Stimulated activated CD8-positive, alpha-beta memory T cell treated with anti-CD3 and anti-CD28 coated beads, Interleukin-4, amount 100 ng/mL, for 4 hours (primary cell): Measurements from ENCODE around the gene DNAH11.
"Not testable (repeated sequence)": the region's sequence is repeated elsewhere in the genome, so short reads cannot be mapped to it uniquely, and the experiment has no call there.

Experiments
- DNase-seq, 2 donors: peaks; one replicate each; pipeline ENCODE4 v3.0.0-alpha.2; 2020; ENCODE audit warnings: low read depth in 2 of 2, low spot score in 1 of 2

Gene DNAH11

GRCh38 chr7:21767300-21767900, 224.6 kb downstream of the DNAH11 start:
- DNase-seq = no peak

DNA sequence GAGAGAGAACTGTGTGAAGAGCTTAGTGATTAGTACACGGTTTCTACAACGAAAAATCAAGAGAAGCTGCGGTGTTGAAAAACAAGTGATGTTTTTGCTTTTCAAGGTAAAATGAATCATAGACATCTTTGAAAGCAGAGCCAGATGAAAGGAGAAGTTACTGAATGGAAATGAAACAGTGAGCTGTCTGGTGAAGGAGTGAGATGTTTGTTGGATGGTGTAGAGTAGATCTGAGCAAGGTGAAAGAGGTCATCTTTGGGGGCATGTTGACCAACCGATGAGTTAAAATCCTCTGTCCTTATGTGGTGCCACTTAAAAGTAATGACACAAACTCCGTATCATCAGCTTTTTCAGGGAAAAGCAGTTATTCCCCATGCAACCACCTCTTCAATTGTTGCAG, 225.4 kb downstream of the DNAH11 start:
- no peak for DNase-seq

GRCh38 chr7:21771266-21771665, 228.4 kb downstream of the DNAH11 start:
- no peak for DNase-seq

- no peak for DNase-seq
Observed at GRCh38 chr7:21771906-21772610, 229.2 kb downstream of the DNAH11 start.

DNA sequence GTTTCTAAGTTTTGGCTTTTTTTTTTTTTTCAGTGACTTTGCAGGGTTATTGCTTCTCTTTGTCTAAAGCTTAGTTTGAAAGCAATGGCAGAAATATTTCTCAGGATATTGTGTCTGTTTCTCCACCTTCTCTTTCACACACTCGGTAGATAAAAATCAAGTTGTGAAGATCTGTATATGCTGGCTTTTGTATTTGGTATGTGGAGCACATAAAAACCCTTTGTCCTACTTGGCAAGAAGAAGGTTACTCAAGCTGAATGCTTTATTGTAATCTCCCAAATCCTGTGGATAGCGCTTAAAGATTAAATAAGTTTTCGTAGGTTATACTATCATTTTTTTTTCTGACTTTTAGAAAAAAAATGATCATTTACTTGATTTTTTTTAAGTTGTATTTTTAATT, 230.5 kb downstream of the DNAH11 start:
- DNase-seq = no peak

DNA sequence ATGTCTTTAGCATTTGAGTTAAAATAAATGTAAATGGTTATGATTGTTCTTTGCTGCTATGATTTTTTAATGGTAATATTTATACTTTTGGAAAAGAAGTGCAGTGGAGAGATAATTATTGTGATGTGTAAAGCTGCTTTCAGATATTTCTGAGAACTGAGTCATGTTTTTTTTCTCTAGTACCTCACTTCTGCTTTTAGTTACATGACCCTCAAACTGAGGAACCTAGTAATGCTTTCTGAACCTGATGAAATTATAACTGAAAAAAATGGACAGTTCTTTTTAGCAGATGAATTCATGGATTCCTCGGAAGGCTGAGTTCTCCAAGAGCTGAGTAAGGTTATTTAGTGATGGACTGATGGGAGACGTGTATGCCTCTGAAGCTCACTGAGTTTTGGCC, 235.1 kb downstream of the DNAH11 start:
- no peak for DNase-seq

- no peak for DNase-seq
Observed at GRCh38 chr7:21778953-21779352, 236.1 kb downstream of the DNAH11 start.

GRCh38 chr7:21782996-21783395, 240.2 kb downstream of the DNAH11 start:
- no peak for DNase-seq

DNA sequence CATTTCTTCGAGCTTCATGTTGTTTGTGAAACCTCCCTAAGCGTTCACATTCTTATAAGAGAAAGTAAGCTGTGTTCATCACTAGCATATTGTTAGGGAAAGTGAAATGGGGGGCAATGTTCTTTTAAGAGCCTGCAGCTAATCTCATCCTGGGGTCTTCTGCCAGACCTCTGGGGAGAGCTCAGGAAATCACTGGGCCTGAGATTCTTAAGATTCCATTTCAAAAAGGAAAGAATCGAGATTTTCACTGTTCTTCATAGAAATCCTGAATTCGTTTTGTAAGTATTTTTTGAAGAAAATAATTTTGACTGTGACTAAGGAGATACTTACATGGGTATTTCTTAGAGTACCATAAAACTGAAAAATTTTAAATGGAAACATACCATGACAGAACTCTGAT, 242.2 kb downstream of the DNAH11 start:
- DNase-seq = no peak

DNA sequence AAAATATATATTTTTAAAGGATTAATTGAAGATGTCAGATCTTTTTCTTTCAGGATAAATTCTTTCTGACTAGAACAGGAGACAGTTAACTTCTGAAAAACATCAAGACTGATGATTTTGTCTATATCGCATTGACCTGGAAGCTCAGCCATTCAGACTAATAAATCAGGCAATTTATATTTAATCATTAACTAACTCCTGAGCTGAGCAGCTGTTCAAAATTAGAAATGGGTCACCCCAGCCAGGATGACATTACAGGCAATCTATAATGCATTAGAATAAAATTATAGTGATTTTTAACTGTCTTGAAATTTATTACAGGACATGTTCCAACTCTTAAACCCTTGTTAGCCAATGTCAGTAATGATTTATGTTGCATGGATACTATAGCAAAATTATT, 263.0 kb downstream of the DNAH11 start:
- no peak for DNase-seq

GRCh38 chr7:21806388-21806787, 263.5 kb downstream of the DNAH11 start:
- DNase-seq = no peak

DNA sequence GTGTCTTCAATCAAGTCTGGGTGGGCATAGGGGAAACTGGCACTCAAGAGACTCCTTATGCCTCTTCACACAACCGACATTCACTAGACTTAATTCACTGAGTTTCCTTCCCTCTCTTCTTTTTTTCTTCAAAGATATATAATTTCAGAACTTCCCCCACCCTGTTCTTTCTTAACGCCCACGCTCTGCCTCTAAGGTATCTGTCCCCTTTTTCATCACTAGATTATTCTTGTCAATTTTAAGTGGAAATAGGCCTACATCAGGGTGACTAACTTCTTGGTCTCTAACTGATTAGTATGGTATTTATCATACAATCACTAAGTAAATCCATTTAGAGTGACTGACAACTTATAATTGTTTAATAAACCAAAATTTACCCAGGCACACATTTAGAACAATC, 276.2 kb downstream of the DNAH11 start:
- DNase-seq = no peak

- DNase-seq = no peak
Observed at GRCh38 chr7:21828841-21829240, 286.0 kb downstream of the DNAH11 start.

- DNase-seq = no peak
Observed at GRCh38 chr7:21829731-21830130, 286.9 kb downstream of the DNAH11 start.

- no peak for DNase-seq
Observed at GRCh38 chr7:21844742-21845141, 301.9 kb downstream of the DNAH11 start.

DNA sequence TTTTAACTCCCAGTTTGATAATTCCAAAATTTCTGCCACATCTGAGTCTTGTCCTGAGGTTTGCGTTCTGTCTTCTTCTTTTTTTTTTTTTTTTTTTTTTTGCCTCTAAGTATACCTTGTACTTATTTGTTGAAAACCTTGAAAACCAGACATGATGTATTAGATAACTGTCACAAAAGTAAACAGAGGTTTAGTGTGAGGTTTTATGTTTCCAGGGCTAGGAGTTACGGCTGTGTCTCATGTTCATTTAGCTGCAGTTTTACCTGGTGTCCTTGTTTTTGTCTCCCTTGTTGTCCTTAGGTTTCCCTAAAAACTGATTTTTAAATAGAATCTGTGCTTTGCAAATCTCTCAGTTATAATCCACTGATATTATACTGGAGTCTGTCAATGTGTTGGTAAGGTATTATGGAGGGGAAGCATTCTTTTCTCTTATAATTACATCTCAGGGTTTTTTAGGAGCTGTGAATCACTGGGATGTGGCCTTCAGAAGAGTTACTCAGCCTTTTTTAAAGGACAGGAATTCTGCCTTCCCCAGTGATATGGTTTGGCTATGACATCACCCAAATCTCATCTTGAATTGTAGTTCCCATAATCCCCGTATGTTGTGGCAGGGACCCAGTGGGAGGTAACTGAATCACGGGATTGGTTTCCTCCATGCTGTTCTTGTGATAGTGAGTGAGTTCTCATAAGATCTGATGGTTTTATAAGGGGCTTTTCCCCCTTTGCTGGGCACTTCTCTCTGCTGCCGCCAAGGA, 307.9 kb downstream of the DNAH11 start:
- DNase-seq = no peak

GRCh38 chr7:21851559-21851967, 308.7 kb downstream of the DNAH11 start:
- DNase-seq = no peak

DNA sequence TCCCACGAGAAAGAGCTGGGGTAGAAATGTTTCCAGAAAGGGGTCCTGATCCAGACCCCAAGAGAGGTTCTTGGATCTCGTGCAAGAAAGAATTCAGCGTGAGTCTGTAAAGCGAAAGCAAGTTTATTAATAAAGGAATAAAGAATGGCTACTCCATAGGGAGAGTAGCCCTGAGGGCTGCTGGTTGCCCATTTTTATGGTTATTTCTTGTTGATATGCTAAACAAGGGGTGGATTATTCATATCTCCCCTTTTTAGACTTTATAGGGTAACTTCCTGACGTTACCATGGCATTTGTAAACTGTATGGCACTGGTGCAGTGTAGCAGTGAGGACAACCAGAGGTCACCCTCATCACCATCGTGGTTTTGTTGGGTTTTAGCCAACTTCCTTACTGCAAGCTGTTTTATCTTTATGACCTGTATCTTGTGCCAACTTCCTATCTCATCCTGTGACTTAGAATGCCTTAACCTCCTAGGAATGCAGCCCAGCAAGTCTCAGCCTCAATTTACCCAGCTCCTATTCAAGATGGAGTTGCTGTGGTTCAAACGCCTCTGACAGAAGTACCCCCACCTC, 322.9 kb downstream of the DNAH11 start:
- not testable (repeated sequence) for DNase-seq

DNA sequence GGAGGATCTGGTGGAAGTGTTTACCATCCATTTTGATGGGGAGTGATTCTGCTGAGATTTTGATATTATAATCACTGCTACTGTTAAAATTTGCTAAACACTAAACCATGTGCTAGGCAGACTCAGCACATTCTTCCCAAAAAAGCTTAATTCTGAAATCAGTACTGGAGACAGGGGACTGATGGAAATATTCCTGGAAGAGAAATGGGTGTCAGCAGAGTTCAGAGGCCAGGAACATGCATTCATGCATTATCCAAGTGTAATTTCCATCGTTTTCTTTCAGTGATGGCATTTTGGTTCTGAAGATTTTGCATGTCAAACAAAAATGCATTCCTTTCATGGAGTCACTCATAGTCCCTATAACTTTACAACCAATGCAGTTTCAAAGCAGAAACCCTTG, 323.9 kb downstream of the DNAH11 start:
- no peak for DNase-seq

DNA sequence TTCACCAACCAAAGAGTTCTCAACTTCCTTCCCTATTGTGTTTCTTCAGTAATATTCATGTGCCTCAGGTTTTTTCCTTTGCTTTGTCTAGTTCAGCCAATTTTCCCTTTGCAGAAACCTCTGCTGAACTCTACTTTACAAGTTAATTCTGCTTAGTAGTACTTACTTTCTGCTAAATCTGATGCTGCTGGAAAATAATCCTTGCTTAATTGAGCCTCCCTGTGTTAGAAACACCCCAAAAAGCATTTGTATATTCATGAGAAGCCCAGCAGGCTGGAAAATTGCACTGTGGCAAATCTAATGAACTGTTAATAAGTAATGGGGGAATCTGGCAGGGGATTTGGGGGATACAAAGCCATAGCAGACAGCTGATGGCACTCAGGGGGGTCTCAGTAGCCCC, 324.4 kb downstream of the DNAH11 start:
- DNase-seq = no peak

DNA sequence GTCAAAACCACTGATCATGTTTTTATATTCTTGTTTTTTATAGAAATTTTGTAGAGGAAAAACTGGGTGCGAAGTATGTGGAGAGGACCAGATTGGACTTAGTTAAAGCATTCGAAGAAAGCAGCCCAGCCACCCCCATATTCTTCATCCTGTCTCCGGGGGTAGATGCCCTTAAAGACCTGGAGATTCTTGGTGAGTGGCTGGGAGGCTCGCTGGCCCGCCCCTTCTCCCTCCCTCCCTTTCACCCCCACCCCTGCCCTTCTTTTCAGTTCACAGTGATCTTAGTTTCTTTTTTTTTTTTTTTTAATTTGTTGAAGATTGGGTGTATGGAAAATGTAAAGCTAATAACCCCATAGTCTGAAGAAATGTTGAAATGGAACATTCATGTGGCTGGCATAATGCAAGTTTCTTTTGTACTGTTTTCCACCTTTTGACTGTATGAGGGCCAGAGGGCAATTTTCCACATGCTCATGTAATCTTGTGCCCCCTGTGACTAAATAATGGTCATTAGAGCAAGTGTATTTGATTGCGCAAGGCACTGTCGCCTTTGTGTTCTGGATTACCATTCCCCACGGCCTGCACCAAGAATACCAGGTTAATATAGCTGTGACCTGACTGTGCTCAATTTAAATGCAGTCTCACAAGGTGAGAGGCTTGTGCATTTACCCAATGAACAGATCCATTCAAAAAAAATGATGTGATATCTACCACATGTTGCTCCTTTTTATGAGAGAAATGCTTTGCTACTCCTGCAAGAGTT, 325.2 kb downstream of the DNAH11 start:
- DNase-seq = no peak

DNA sequence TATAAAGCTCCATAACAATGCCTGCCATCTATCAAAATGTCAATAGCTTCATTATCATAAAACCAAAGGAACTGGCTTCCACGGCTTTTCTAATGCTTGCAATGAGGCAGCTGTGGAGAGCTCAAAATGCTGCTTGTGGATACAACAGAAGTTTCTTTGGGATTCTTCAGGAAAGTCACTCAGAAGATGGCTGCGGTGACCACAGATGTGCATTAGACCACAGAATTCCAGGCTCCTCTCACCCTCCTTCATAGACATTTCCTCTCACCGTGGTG, 325.7 kb downstream of the DNAH11 start:
- no peak for DNase-seq
